ENCODE measurements around the gene STEAP1.
"Not testable (repeated sequence)": the region's sequence is repeated elsewhere in the genome, so short reads cannot be mapped to it uniquely, and the experiment has no call there.

GRCh38 chr7:90157331-90157730, 3.1 kb downstream of the STEAP1 start:
- TF ChIP-seq EZH2 (IDR thresholded peaks at IDR 0.05; ENCODE audit: borderline replicate concordance, low read depth, low read length, poor library complexity, severe bottlenecking); CTCF (conservative IDR thresholded peaks at IDR 0.05; ENCODE audit: low read depth, low read length): not testable (repeated sequence)
